OCI-LY7 (cell line): Measurements from ENCODE around the gene CCDC3. TPM values are rescaled to one million over a fixed set of nuclear protein-coding genes. Genes with fewer than 3 reads are reported as not detected.

ENCODE experiments used
- BruUV-seq: library from RNA; stranded (reverse); fragments of 400-500 nt; replicated peaks from 2 replicates; lab custom pipeline; 2021; lab: Mats Ljungman, UMichigan
- CTCF ChIA-PET: fragments of 300-600 bp; sonication (Branson Sonifier 250); formaldehyde crosslinking; loops from one replicate; lab custom pipeline; 2022; ENCODE audit warnings: antibody characterized with exemption; ENCODE audit not compliant: unreplicated experiment; lab: Charles Lee
- POLR2A ChIA-PET: fragments of 300-600 bp; sonication (Branson Sonifier 250); formaldehyde crosslinking; loops from one replicate; lab custom pipeline; 2022; ENCODE audit warnings: antibody characterized with exemption; lab: Charles Lee
- DNase-seq: peaks from one replicate; pipeline ENCODE4 v3.0.0-alpha.2; 2015; ENCODE audit warnings: low spot score
- H2AFZ ChIP-seq: fragments of 200-600 bp; sonication (generic), shearing (Covaris generic); 2 replicates; pipeline ENCODE4 v1.6.1; 2014; ENCODE audit warnings: mild to moderate bottlenecking, antibody characterized with exemption, low read length, moderate library complexity
- H3K27ac ChIP-seq: fragments of 200-600 bp; sonication (generic); 2 replicates; pipeline ENCODE4 v1.5.1; 2014; ENCODE audit warnings: mixed run types, low read depth, mild to moderate bottlenecking, moderate library complexity, low read length, inconsistent platforms; ENCODE audit not compliant: poor library complexity, severe bottlenecking
- H3K36me3 ChIP-seq: fragments of 200-600 bp; sonication (generic); 2 replicates; pipeline ENCODE4 v1.6.1; 2014; ENCODE audit warnings: mild to moderate bottlenecking, antibody characterized with exemption, low read length, moderate library complexity, mixed read lengths; ENCODE audit not compliant: insufficient read depth
- H3K4me1 ChIP-seq: fragments of 200-600 bp; sonication (generic); 2 replicates; pipeline ENCODE4 v1.5.1; 2014; ENCODE audit warnings: mild to moderate bottlenecking, low read length; ENCODE audit not compliant: insufficient read depth, poor library complexity, severe bottlenecking
- H3K4me2 ChIP-seq: fragments of 200-600 bp; sonication (generic); 2 replicates; pipeline ENCODE4 v1.6.1; 2014; ENCODE audit warnings: mild to moderate bottlenecking, low read length
- H3K4me3 ChIP-seq: fragments of 200-600 bp; sonication (generic); 2 replicates; pipeline ENCODE4 v1.5.1; 2014; ENCODE audit warnings: mild to moderate bottlenecking, low read depth, low read length; ENCODE audit not compliant: poor library complexity, severe bottlenecking
- H3K79me2 ChIP-seq: fragments of 200-600 bp; sonication (generic); 2 replicates; pipeline ENCODE4 v1.6.1; 2016; ENCODE audit warnings: low read depth, mild to moderate bottlenecking, low read length, moderate library complexity, mixed read lengths; ENCODE audit not compliant: insufficient read depth
- H3K9me2 ChIP-seq: fragments of 200-600 bp; sonication (generic); 2 replicates; pipeline ENCODE4 v1.6.1; 2016; ENCODE audit warnings: mild to moderate bottlenecking, low read length, mixed read lengths; ENCODE audit not compliant: insufficient read depth
- H3K9me3 ChIP-seq: fragments of 200-600 bp; sonication (generic); 2 replicates; pipeline ENCODE4 v1.6.1; 2014; ENCODE audit warnings: mild to moderate bottlenecking, mixed run types, low read length, mixed read lengths
- H4K20me1 ChIP-seq: fragments of 200-600 bp; sonication (generic); 2 replicates; pipeline ENCODE4 v1.6.1; 2014; ENCODE audit warnings: mild to moderate bottlenecking, antibody characterized with exemption, low read length, moderate library complexity, mixed read lengths; ENCODE audit not compliant: insufficient read depth
- EZH2phosphoT487 ChIP-seq: fragments of 200-600 bp; sonication (generic); IDR thresholded peaks from 2 replicates; pipeline ENCODE4 v1.6.1; 2018; ENCODE audit warnings: low read depth, borderline replicate concordance, mild to moderate bottlenecking, mixed run types, antibody characterized with exemption, low read length, moderate library complexity, mixed read lengths
- intact Hi-C: fragments of 100-400 bp; cut with micrococcal nuclease; formaldehyde crosslinking; loops from one replicate; pipeline ENCODE4 v1.10.0; 2022; ENCODE audit not compliant: unreplicated experiment
- total RNA-seq, 2 experiments: library from RNA; depleted of rRNA in 1 of 2; stranded (reverse); fragments of >200 nt in 1 of 2; shearing (Covaris generic) in 1 of 2; gene quantifications; 2 replicates each; pipeline ENCODE4 v1.2.3, GENCODE V29; 2014 to 2022
- TF ChIP-seq, protein P1 (sequence below): fragments of 200-600 bp; sonication (generic); conservative IDR thresholded peaks from 2 replicates; pipeline ENCODE4 v1.5.1; 2014; ENCODE audit warnings: mild to moderate bottlenecking, antibody characterized with exemption, low read length, moderate library complexity, mixed read lengths

Gene CCDC3
- total RNA-seq, 2 experiments from 2014 or later: not detected

- Histone ChIP-seq H2AFZ (no peak overlapping the region), H3K9me2 (no peaks in the 10 kb centered on the region), H3K27ac (no peak overlapping the region), H3K79me2 (no peaks in the 10 kb centered on the region), H3K9me3 (no peaks in the 10 kb centered on the region), H3K4me1 (no peaks in the 10 kb centered on the region), H3K4me2 (no peak overlapping the region), H4K20me1 (no peaks in the 10 kb centered on the region), H3K36me3 (no peaks in the 10 kb centered on the region), H3K4me3 (no peak overlapping the region)
- BruUV-seq: no TSS peak
- DNase-seq: no peak
- intact Hi-C loops: no loop called here
- no peak for TF ChIP-seq EZH2phosphoT487
- TF ChIP-seq, protein P1, sequence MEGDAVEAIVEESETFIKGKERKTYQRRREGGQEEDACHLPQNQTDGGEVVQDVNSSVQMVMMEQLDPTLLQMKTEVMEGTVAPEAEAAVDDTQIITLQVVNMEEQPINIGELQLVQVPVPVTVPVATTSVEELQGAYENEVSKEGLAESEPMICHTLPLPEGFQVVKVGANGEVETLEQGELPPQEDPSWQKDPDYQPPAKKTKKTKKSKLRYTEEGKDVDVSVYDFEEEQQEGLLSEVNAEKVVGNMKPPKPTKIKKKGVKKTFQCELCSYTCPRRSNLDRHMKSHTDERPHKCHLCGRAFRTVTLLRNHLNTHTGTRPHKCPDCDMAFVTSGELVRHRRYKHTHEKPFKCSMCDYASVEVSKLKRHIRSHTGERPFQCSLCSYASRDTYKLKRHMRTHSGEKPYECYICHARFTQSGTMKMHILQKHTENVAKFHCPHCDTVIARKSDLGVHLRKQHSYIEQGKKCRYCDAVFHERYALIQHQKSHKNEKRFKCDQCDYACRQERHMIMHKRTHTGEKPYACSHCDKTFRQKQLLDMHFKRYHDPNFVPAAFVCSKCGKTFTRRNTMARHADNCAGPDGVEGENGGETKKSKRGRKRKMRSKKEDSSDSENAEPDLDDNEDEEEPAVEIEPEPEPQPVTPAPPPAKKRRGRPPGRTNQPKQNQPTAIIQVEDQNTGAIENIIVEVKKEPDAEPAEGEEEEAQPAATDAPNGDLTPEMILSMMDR: no peak
- ChIA-PET POLR2A (no interaction called here), CTCF (no interaction called here)
These were observed 35.4 kb downstream of the CCDC3 start for GRCh38 chr10:12966067-12966466.

DNA sequence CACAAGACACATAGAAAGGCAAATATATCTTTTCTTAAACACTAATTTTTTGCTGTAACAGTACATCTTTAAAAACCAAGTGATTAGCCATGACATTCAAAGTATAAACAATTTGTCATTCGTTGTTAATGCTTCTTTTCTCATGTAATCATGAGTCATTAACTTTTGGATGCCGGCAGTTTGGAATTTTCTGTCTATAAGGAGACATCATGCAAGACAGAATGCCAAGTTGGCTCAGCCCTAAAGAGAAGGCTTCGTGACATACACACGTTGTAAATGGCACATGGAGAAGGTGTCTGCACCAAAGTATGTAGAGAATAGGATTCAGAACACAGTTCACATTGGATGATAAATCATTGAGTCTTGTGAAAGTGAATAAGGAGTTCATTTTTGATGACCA is 35.9 kb downstream of the CCDC3 start:
- CTCF ChIA-PET: no interaction called here
- POLR2A ChIA-PET: no interaction called here
- intact Hi-C loops: no loop called here

GRCh38 chr10:12962556-12962955 is 39.0 kb downstream of the CCDC3 start:
- Histone ChIP-seq H3K79me2 (no peaks in the 10 kb centered on the region), H3K4me1 (no peaks in the 10 kb centered on the region), H3K9me2 (no peaks in the 10 kb centered on the region), H3K4me3 (no peak overlapping the region), H3K4me2 (no peak overlapping the region), H3K36me3 (no peaks in the 10 kb centered on the region), H3K27ac (no peak overlapping the region), H4K20me1 (no peaks in the 10 kb centered on the region), H3K9me3 (no peaks in the 10 kb centered on the region), H2AFZ (no peak overlapping the region)
- ChIA-PET CTCF (no interaction called here), POLR2A (no interaction called here)
- no peak for TF ChIP-seq EZH2phosphoT487
- TF ChIP-seq, protein P1: no peak
- DNase-seq: no peak
- intact Hi-C loops: no loop called here
- BruUV-seq: no TSS peak

More for the DNA sequence above, 35.9 kb downstream of the CCDC3 start:
- DNase-seq: no peak
- H3K79me2 ChIP-seq: no peaks in the 10 kb centered on the region
- no peak overlapping the region for H3K4me3 ChIP-seq
- no peak overlapping the region for H3K4me2 ChIP-seq
- no peaks in the 10 kb centered on the region for H3K36me3 ChIP-seq
- no peak for TF ChIP-seq EZH2phosphoT487
- TF ChIP-seq, protein P1: no peak
- H3K9me2 ChIP-seq: no peaks in the 10 kb centered on the region
- no peaks in the 10 kb centered on the region for H3K4me1 ChIP-seq
- no peaks in the 10 kb centered on the region for H4K20me1 ChIP-seq
- BruUV-seq: no TSS peak
- no peak overlapping the region for H3K27ac ChIP-seq
- H3K9me3 ChIP-seq: no peaks in the 10 kb centered on the region
- H2AFZ ChIP-seq: no peak overlapping the region
